Measurements from ENCODE around the gene THAP3. TPM values are rescaled to one million over a fixed set of nuclear protein-coding genes. Genes with fewer than 3 reads are reported as not detected.

THAP3 gene
- total and polyA plus RNA-seq, 9 of the 15 experiments (the other 6 are each of a cell fraction or from before 2014, with no cell fraction given), result 1.9 to 31.2 (median 18.2) TPM

DNA sequence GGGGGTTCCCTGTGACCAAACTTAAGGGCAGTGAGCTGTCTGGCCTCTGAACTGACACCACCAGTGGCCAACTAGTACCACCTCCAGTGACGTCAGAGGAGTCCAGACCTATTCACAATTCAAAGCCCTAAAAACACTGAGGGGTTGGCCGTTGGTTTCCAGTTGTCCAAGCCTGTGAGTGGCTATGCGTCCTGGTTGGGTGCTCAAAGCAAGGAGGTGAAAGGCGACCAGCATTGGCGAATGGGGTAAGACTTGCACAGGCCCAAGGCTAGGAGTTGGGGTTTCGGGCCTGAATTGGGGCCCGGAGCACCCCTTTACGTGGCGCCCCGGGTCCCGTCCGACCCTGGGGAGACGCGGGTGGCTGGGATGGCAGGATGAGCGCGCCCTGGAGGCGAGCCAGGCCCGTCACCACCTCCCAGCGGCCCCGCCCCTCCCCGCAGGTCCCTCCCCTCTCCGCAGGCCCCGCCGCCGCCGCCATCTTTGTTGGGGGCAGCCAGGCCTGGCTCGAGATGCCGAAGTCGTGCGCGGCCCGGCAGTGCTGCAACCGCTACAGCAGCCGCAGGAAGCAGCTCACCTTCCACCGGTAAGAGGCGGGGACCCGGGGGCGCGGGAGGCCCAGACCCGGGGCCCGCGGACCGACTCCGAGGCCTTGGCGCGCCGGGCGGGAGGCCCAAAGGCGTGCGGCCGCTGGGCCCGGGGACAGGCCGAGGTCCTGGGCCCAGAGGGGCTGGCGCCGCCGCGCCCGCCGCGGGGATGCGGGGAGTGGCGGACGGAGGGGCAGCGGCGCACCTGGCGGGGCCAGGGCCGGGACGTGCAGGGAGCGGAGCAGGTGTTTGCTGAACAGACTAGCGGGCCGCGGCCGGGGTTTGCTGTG, at the start of gene THAP3 (continued):
- TF ChIP-seq, protein P1, sequence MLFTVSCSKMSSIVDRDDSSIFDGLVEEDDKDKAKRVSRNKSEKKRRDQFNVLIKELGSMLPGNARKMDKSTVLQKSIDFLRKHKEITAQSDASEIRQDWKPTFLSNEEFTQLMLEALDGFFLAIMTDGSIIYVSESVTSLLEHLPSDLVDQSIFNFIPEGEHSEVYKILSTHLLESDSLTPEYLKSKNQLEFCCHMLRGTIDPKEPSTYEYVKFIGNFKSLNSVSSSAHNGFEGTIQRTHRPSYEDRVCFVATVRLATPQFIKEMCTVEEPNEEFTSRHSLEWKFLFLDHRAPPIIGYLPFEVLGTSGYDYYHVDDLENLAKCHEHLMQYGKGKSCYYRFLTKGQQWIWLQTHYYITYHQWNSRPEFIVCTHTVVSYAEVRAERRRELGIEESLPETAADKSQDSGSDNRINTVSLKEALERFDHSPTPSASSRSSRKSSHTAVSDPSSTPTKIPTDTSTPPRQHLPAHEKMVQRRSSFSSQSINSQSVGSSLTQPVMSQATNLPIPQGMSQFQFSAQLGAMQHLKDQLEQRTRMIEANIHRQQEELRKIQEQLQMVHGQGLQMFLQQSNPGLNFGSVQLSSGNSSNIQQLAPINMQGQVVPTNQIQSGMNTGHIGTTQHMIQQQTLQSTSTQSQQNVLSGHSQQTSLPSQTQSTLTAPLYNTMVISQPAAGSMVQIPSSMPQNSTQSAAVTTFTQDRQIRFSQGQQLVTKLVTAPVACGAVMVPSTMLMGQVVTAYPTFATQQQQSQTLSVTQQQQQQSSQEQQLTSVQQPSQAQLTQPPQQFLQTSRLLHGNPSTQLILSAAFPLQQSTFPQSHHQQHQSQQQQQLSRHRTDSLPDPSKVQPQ (CRISPR knock-in tag; IDR thresholded peaks at IDR 0.05; ENCODE audit: borderline replicate concordance), result no peak
- TF ChIP-seq, protein P2, sequence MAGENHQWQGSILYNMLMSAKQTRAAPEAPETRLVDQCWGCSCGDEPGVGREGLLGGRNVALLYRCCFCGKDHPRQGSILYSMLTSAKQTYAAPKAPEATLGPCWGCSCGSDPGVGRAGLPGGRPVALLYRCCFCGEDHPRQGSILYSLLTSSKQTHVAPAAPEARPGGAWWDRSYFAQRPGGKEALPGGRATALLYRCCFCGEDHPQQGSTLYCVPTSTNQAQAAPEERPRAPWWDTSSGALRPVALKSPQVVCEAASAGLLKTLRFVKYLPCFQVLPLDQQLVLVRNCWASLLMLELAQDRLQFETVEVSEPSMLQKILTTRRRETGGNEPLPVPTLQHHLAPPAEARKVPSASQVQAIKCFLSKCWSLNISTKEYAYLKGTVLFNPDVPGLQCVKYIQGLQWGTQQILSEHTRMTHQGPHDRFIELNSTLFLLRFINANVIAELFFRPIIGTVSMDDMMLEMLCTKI (IDR thresholded peaks at IDR 0.05; ENCODE audit: partially characterized antibody), result no peak
- no peak for TF ChIP-seq STAT5A (IDR thresholded peaks at IDR 0.05; ENCODE audit: borderline replicate concordance, low read length)
- no peak for TF ChIP-seq SIRT6 (IDR thresholded peaks at IDR 0.05; ENCODE audit: low read depth, low read length)
- TF ChIP-seq SMARCE1 (IDR thresholded peaks at IDR 0.05), result peak; percentile 45; the same call in 1 of the 2 replicates
- no peak for TF ChIP-seq RNF2 (IDR thresholded peaks at IDR 0.05)
- no peak for TF ChIP-seq ARHGAP35 (IDR thresholded peaks at IDR 0.05; ENCODE audit: partially characterized antibody)
- TF ChIP-seq, protein P3, sequence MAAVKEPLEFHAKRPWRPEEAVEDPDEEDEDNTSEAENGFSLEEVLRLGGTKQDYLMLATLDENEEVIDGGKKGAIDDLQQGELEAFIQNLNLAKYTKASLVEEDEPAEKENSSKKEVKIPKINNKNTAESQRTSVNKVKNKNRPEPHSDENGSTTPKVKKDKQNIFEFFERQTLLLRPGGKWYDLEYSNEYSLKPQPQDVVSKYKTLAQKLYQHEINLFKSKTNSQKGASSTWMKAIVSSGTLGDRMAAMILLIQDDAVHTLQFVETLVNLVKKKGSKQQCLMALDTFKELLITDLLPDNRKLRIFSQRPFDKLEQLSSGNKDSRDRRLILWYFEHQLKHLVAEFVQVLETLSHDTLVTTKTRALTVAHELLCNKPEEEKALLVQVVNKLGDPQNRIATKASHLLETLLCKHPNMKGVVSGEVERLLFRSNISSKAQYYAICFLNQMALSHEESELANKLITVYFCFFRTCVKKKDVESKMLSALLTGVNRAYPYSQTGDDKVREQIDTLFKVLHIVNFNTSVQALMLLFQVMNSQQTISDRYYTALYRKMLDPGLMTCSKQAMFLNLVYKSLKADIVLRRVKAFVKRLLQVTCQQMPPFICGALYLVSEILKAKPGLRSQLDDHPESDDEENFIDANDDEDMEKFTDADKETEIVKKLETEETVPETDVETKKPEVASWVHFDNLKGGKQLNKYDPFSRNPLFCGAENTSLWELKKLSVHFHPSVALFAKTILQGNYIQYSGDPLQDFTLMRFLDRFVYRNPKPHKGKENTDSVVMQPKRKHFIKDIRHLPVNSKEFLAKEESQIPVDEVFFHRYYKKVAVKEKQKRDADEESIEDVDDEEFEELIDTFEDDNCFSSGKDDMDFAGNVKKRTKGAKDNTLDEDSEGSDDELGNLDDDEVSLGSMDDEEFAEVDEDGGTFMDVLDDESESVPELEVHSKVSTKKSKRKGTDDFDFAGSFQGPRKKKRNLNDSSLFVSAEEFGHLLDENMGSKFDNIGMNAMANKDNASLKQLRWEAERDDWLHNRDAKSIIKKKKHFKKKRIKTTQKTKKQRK (IDR thresholded peaks at IDR 0.05; ENCODE audit: borderline replicate concordance, low read depth, low read length), result no peak
- no peak for TF ChIP-seq ETV5 (CRISPR knock-in tag; IDR thresholded peaks at IDR 0.05; ENCODE audit: low read depth)
- TF ChIP-seq ZNF780A (CRISPR knock-in tag; IDR thresholded peaks at IDR 0.05), result no peak
- peak; percentile 31; the same call in 1 of the 2 replicates for TF ChIP-seq TRIM28 (IDR thresholded peaks at IDR 0.05)
- TF ChIP-seq, protein P4, sequence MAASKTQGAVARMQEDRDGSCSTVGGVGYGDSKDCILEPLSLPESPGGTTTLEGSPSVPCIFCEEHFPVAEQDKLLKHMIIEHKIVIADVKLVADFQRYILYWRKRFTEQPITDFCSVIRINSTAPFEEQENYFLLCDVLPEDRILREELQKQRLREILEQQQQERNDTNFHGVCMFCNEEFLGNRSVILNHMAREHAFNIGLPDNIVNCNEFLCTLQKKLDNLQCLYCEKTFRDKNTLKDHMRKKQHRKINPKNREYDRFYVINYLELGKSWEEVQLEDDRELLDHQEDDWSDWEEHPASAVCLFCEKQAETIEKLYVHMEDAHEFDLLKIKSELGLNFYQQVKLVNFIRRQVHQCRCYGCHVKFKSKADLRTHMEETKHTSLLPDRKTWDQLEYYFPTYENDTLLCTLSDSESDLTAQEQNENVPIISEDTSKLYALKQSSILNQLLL (CRISPR knock-in tag; IDR thresholded peaks at IDR 0.05; ENCODE audit: borderline replicate concordance), result no peak
- TF ChIP-seq TAF1 (IDR thresholded peaks at IDR 0.05; ENCODE audit: control insufficient read depth, extremely low read depth, insufficient read depth, low read length, severe bottlenecking), result peak; percentile 26
- TF ChIP-seq, protein P5, sequence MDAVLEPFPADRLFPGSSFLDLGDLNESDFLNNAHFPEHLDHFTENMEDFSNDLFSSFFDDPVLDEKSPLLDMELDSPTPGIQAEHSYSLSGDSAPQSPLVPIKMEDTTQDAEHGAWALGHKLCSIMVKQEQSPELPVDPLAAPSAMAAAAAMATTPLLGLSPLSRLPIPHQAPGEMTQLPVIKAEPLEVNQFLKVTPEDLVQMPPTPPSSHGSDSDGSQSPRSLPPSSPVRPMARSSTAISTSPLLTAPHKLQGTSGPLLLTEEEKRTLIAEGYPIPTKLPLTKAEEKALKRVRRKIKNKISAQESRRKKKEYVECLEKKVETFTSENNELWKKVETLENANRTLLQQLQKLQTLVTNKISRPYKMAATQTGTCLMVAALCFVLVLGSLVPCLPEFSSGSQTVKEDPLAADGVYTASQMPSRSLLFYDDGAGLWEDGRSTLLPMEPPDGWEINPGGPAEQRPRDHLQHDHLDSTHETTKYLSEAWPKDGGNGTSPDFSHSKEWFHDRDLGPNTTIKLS (IDR thresholded peaks at IDR 0.05; ENCODE audit: borderline replicate concordance, low read depth), result no peak
- no peak for TF ChIP-seq TAF7 (tag; IDR thresholded peaks at IDR 0.05)
- no peak for TF ChIP-seq SMAD1 (IDR thresholded peaks at IDR 0.05; ENCODE audit: low read depth, low read length, partially characterized antibody)
- no peak for TF ChIP-seq ZNF23 (CRISPR knock-in tag; IDR thresholded peaks at IDR 0.05)

All from K562 (cell line).